GM21367 (cell line): ENCODE results near the gene NEUROG2.
"Not testable (repeated sequence)": the region's sequence is repeated elsewhere in the genome, so short reads cannot be mapped to it uniquely, and the experiment has no call there.

ENCODE experiments used
- ATAC-seq: cut with Tn5 transposase; IDR thresholded peaks from one replicate; pipeline ENCODE4 v1.9.1; 2021; ENCODE audit not compliant: unreplicated experiment

NEUROG2 gene

GRCh38 chr4:112516066-112516470, at the start of gene NEUROG2:
Gene NEUROG2 (minus strand): TSS chr4:112516180. CDS start chr4:112515475, 705 bp downstream.
- ATAC-seq = no peak

- ATAC-seq = no peak
Observed at GRCh38 chr4:112564706-112565270, 48.8 kb upstream of the NEUROG2 start.

- no peak for ATAC-seq
Observed at GRCh38 chr4:112563431-112564200, 47.6 kb upstream of the NEUROG2 start.

GRCh38 chr4:112562254-112562879, 46.4 kb upstream of the NEUROG2 start:
- ATAC-seq = no peak

GRCh38 chr4:112560084-112560483, 44.1 kb upstream of the NEUROG2 start:
- no peak for ATAC-seq

- no peak for ATAC-seq
Observed at GRCh38 chr4:112559053-112559452, 43.1 kb upstream of the NEUROG2 start.

GRCh38 chr4:112557676-112558411, 41.9 kb upstream of the NEUROG2 start:
- ATAC-seq = no peak

GRCh38 chr4:112554271-112554670, 38.3 kb upstream of the NEUROG2 start:
- ATAC-seq = not testable (repeated sequence)

GRCh38 chr4:112552668-112553067, 36.7 kb upstream of the NEUROG2 start:
- ATAC-seq = no peak

GRCh38 chr4:112550728-112551127, 34.7 kb upstream of the NEUROG2 start:
- ATAC-seq = no peak

GRCh38 chr4:112546476-112546875, 30.5 kb upstream of the NEUROG2 start:
- ATAC-seq = no peak

GRCh38 chr4:112545346-112545745, 29.4 kb upstream of the NEUROG2 start:
- ATAC-seq = no peak

- no peak for ATAC-seq
Observed at GRCh38 chr4:112540695-112541094, 24.7 kb upstream of the NEUROG2 start.

- ATAC-seq = no peak
Observed at GRCh38 chr4:112536123-112536522, 20.1 kb upstream of the NEUROG2 start.

- no peak for ATAC-seq
Observed at GRCh38 chr4:112532267-112532666, 16.3 kb upstream of the NEUROG2 start.

- ATAC-seq = no peak
Observed at GRCh38 chr4:112531146-112531545, 15.2 kb upstream of the NEUROG2 start.

- ATAC-seq = no peak
Observed at GRCh38 chr4:112526061-112526460, 10.1 kb upstream of the NEUROG2 start.

- peak; percentile 90 for ATAC-seq
Observed at GRCh38 chr4:112523764-112524505, 8.0 kb upstream of the NEUROG2 start.

- ATAC-seq = no peak
Observed at GRCh38 chr4:112523008-112523721, 7.2 kb upstream of the NEUROG2 start.

GRCh38 chr4:112522431-112522830, 6.5 kb upstream of the NEUROG2 start:
- ATAC-seq = not testable (repeated sequence)
